Measurements from ENCODE around the gene USP47. TPM values are rescaled to one million over a fixed set of nuclear protein-coding genes. Genes with fewer than 3 reads are reported as not detected.

USP47 gene
- total RNA-seq, 4 donors from 2014 or later: 72.7 to 125 (median 86.6) TPM

DNA sequence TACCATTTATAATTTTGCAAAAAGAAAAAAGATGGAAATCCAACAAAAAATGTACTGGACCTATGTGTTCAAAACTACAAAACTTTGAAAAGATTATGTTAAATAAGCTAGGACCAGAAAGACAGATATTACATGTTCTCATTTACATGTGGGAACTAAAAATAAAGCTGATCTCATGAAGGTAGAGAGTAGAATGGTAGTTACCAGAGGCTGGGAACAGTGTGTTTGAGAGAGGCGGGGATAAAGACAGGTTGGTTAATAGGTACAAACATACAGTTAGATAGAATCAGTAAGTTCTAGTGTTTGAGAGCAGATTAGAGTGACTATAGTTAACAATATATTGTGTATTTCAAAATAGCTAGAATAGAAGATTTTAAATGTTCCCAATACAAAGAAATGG is 71.6 kb downstream of the USP47 start:
- TF ChIP-seq CTCF (IDR thresholded peaks at IDR 0.05; ENCODE audit: low read depth): no peak

GRCh38 chr11:11915625-11916024 is 73.9 kb downstream of the USP47 start:
- TF ChIP-seq CTCF (IDR thresholded peaks at IDR 0.05; ENCODE audit: low read depth): no peak

DNA sequence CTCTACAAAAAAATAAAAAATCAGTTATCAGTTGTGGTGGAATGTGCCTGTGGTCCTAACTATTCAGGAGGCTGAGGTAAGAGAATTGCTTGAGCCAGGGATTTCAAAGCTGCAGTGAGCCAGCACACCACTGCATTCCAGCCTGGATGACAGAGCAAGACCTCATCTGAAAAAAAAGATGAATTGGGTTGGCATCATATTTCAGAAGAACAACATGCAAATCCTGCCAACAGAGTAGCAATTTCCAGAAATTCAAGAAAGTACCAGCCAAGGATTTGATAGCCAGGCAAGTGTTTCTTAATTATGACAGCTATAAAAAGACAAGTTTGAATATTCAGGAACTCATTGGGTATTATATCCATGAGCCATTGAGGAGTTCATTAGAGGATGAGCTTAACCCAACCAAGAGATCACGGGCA is 75.2 kb downstream of the USP47 start:
- TF ChIP-seq CTCF (IDR thresholded peaks at IDR 0.05; ENCODE audit: low read depth): no peak

GRCh38 chr11:11923828-11924227 is 82.1 kb downstream of the USP47 start:
- TF ChIP-seq CTCF (IDR thresholded peaks at IDR 0.05; ENCODE audit: low read depth): no peak

GRCh38 chr11:11929920-11930319 is 88.1 kb downstream of the USP47 start:
- TF ChIP-seq CTCF (IDR thresholded peaks at IDR 0.05; ENCODE audit: low read depth): no peak

DNA sequence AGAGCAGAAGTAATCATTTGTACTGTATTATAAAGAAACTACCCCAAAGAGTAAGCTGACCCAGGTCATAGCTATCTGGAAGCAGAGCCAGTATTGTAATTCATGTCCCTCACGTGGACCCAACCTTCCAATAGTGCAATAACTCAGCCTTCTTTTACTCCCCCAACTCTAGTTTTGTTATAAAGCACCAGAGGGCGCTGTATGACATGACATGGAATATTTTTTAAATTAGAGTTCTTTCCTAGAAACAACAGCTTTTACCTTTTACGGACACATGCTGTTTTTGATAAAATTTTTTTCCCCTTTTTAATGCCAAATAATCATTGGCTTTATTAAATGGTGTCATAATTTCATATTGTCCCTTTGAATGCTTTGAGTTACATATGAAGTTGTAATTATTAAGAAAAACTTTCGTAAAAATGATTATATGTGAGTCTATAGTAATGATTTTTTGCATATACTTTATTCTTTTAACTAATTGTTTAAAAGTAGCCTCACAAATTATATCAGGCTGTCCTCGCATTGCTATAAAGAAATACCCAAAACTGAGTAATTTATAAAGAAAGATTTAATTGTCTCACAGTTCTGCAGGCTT is 89.8 kb downstream of the USP47 start:
- no peak for TF ChIP-seq CTCF (IDR thresholded peaks at IDR 0.05; ENCODE audit: low read depth)

DNA sequence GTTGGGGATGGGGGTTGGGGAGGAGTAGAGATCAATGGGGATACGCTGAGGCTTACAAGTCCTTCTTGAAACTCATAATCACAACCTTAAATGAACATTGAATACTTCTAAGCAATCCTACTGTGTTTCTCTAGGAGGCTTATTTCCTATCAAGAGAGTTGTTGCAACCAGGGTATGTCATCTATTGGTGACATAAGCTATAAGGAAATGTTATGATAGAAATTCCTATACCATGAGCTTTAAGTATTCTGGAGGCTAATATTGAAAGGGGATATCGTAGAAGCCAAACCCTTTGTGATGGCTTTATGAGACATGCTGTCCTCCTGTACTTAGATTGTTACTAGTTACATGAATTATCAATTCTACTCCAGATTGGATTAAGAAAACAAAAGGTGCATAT is 93.8 kb downstream of the USP47 start:
- TF ChIP-seq CTCF (IDR thresholded peaks at IDR 0.05; ENCODE audit: low read depth): no peak

All from subcutaneous adipose tissue (tissue), 4 donors.